Activated CD8-positive, alpha-beta T cell treated with anti-CD3 and anti-CD28 coated beads for 36 hours (primary cell): ENCODE data around the gene DNM3. TPM values are rescaled to one million over a fixed set of nuclear protein-coding genes. Genes with fewer than 3 reads are reported as not detected.

Experiments
- ATAC-seq: fragments of 200-7000 bp; cut with Tn5 transposase; one replicate; pipeline ENCODE4 v1.10.0; 2021; ENCODE audit warnings: mild to moderate bottlenecking, moderate library complexity
- CTCF ChIA-PET: fragments of 350-600 bp; sonication (Branson Sonifier 250); formaldehyde crosslinking; loops from one replicate; lab custom pipeline; 2021; ENCODE audit warnings: antibody characterized with exemption; lab: Charles Lee
- POLR2A ChIA-PET: fragments of 350-600 bp; sonication (Branson Sonifier 250); formaldehyde crosslinking; loops from one replicate; lab custom pipeline; 2021; ENCODE audit warnings: antibody characterized with exemption; lab: Charles Lee
- DNase-seq: peaks from one replicate; pipeline ENCODE4 v3.0.0-alpha.2; 2020
- H3K27ac Mint-ChIP-seq: one replicate; pipeline ENCODE4 v1.8.0; 2021; ENCODE audit warnings: mild to moderate bottlenecking, mixed read lengths
- H3K27me3 Mint-ChIP-seq: one replicate; pipeline ENCODE4 v1.8.0; 2021; ENCODE audit warnings: mixed read lengths
- H3K36me3 Mint-ChIP-seq: one replicate; pipeline ENCODE4 v1.8.0; 2021; ENCODE audit warnings: low read depth, mixed read lengths
- H3K4me1 Mint-ChIP-seq: one replicate; pipeline ENCODE4 v1.8.0; 2021; ENCODE audit warnings: low read depth, mixed read lengths
- H3K4me3 Mint-ChIP-seq: one replicate; pipeline ENCODE4 v1.8.0; 2021; ENCODE audit warnings: mild to moderate bottlenecking, moderate library complexity, mixed read lengths
- H3K9me3 Mint-ChIP-seq: one replicate; pipeline ENCODE4 v1.8.0; 2021; ENCODE audit warnings: mixed read lengths
- CTCF ChIP-seq: fragments of 200-600 bp; IDR thresholded peaks from one replicate; pipeline ENCODE4 v1.8.0; 2022; ENCODE audit warnings: antibody characterized with exemption, mild to moderate bottlenecking
- intact Hi-C: fragments of 100-400 bp; cut with micrococcal nuclease; formaldehyde crosslinking; loops from one replicate; pipeline ENCODE4 v1.10.0; 2022
- total RNA-seq, 2 experiments: library from RNA; stranded (reverse); gene quantifications; one replicate each; pipeline ENCODE4 v1.2.3, GENCODE V29; 2021

DNM3 gene
- total RNA-seq, 2 experiments from 2014 or later = 0.58 to 1.1 TPM

GRCh38 chr1:172321451-172321850, 480.2 kb downstream of the DNM3 start:
- POLR2A ChIA-PET = no interaction called here
- Mint-ChIP-seq H3K9me3 (no peaks in the 10 kb centered on the region), H3K4me1 (no peaks in the 10 kb centered on the region), H3K27ac (no peak overlapping the region), H3K27me3 (no peaks in the 10 kb centered on the region), H3K36me3 (no peaks in the 10 kb centered on the region), H3K4me3 (no peak overlapping the region)
- intact Hi-C loops = no loop called here
- CTCF ChIA-PET = no interaction called here
- ATAC-seq (no peak), DNase-seq (no peak)
- TF ChIP-seq CTCF = no peak

DNA sequence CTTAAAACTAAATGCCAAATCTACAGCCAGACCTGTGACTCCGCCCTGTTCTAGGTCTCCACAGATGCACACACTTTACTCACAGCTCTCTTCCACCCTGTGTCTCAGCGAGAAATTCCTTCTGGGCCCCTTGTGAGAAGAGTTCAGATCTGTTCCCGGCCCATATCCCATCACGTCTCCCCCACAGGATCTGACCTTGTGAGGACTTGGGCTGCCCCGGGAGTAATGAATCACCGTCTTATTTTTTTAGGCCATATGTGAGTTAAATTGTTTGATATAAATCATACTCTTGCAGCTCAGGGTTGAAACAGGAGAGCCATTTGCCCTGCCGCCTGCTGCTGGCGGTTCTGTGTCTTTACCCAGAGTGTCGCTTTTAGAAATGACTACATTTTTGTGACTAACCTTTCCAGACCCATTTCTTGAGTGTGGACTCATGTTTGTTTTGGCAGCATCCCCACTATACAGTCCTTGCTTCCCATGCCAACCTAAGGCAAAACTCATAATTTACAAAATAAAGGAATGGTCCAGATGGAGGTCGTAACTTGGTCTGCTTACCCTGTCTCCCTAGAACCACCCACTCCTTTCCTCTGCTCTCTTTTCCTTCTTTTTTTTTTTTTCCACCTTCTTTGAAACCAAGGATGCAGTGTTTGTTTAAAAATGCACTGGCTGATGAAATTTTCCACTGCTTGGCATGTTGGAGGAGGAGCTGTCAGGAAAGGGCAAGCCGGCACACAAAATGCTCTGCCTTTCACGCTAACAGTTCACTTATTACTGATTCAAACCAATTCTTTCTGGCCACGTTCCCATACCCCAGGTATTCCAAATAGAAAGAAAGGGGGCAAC, 481.1 kb downstream of the DNM3 start:
- POLR2A ChIA-PET = interaction anchor here (0.6 kb wide), 1 partner anchor 36 kb away, joined by 3 read pairs; no protein-coding TSS in a partner anchor
- intact Hi-C loops = no loop called here
- no peaks in the 10 kb centered on the region for H3K4me1 Mint-ChIP-seq
- CTCF ChIA-PET = no interaction called here
- no peaks in the 10 kb centered on the region for H3K27me3 Mint-ChIP-seq
- H3K9me3 Mint-ChIP-seq = no peaks in the 10 kb centered on the region
- no peak overlapping the region for H3K4me3 Mint-ChIP-seq
- ATAC-seq (no peak), DNase-seq (no peak)
- H3K27ac Mint-ChIP-seq = no peak overlapping the region
- no peaks in the 10 kb centered on the region for H3K36me3 Mint-ChIP-seq
- no peak for TF ChIP-seq CTCF

DNA sequence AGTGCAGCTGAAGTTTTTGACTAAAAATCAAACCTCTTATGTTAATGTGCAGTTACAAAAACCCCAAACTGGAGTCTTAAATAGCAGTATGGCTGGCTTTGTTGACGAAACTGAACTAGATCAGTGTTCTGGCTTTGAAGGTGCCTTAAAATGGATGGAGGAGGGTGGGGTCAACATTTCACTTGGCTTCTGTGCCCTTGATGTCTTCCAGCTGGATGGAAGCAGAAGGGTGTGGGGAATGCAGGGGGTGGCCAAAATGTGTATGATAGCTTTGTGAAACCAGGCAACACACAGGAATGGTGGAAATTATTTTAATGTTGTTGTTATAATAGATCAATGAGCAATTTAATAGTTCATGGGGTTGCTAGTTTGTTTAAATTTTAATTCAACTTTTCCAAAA, 482.4 kb downstream of the DNM3 start:
- H3K27me3 Mint-ChIP-seq = no peaks in the 10 kb centered on the region
- no peaks in the 10 kb centered on the region for H3K4me1 Mint-ChIP-seq
- POLR2A ChIA-PET = no interaction called here
- peaks cover 4% of the 10 kb centered on the region for H3K36me3 Mint-ChIP-seq
- no peak for TF ChIP-seq CTCF
- no peak overlapping the region for H3K4me3 Mint-ChIP-seq
- H3K27ac Mint-ChIP-seq = no peak overlapping the region
- CTCF ChIA-PET = interaction anchor here (0.7 kb wide), 1 partner anchor 155 kb away, joined by 3 read pairs; no protein-coding TSS in a partner anchor
- peaks cover 4% of the 10 kb centered on the region for H3K9me3 Mint-ChIP-seq
- intact Hi-C loops = no loop called here
- ATAC-seq = no peak
- DNase-seq = no peak

DNA sequence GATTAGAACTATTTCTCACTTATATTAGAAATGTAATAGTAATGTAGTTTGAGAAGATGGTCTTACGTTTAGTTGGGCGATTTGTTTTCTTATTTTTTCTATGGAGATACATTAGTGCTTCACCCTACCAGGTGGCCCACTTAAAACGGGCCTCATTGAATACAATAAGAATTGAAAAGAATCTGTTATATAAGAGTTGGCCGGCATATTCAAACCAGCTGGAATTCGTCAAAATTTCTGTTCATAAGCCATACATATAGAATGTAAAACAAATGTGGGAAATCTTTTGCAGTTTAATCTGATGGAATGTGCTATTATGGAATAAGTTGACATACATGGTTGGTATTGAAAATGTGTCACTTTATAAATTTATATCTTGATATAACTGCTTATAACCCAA, 482.8 kb downstream of the DNM3 start:
- POLR2A ChIA-PET = no interaction called here
- ATAC-seq (no peak), DNase-seq (no peak)
- Mint-ChIP-seq H3K4me3 (no peak overlapping the region), H3K36me3 (peaks cover 4% of the 10 kb centered on the region), H3K27ac (no peak overlapping the region), H3K4me1 (no peaks in the 10 kb centered on the region), H3K9me3 (peaks cover 4% of the 10 kb centered on the region), H3K27me3 (no peaks in the 10 kb centered on the region)
- CTCF ChIA-PET = no interaction called here
- no peak for TF ChIP-seq CTCF
- intact Hi-C loops = no loop called here

GRCh38 chr1:172324761-172325160, 483.5 kb downstream of the DNM3 start:
- Mint-ChIP-seq H3K9me3 (peaks cover 4% of the 10 kb centered on the region), H3K36me3 (peaks cover 4% of the 10 kb centered on the region), H3K27ac (no peak overlapping the region), H3K4me1 (no peaks in the 10 kb centered on the region), H3K27me3 (no peaks in the 10 kb centered on the region), H3K4me3 (no peak overlapping the region)
- ATAC-seq (no peak), DNase-seq (no peak)
- TF ChIP-seq CTCF = no peak
- POLR2A ChIA-PET = interaction anchor here (1.2 kb wide), 1 partner anchor 11 kb away, joined by 3 read pairs; no protein-coding TSS in a partner anchor
- intact Hi-C loops = no loop called here
- CTCF ChIA-PET = no interaction called here
